GM19328 (cell line): ENCODE data around the gene NOXRED1.

ENCODE experiments used
- ATAC-seq: cut with Tn5 transposase; IDR thresholded peaks from one replicate; pipeline ENCODE4 v1.9.1; 2021; ENCODE audit warnings: mild to moderate bottlenecking, moderate library complexity; ENCODE audit not compliant: unreplicated experiment

Gene NOXRED1

DNA sequence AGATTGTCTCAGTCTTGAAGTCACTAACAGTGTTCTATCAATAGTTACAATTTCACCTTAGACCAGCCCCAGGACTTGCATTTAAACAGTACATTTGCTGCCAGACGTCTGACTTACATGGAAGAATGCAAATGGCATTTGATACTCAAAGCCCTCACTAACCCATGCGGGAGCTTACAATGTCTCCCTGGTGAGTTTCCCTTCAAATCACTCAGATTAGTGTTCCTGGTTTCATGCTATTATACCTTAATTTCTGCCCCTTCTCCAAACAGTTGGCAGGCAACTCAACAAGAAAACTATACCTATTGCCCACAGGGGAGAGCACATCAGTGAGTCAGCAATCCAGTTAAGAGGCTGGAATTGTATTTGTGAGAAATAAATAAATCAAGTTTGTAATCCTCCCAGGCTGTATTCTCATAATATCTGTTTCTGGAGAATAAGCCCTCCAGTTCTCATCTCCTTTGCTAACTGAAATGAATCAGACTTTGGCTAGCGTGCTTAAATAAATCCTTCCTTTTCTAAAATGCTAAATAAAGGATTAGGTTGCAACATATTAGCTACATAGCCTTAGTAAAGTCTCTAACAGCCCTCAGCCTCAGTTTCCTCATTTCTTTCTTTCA lies 78.8 kb downstream of the NOXRED1 start:
- no peak for ATAC-seq
